GM18858 (cell line): ENCODE measurements around the gene PRKCA.
"Not testable (repeated sequence)": the region's sequence is repeated elsewhere in the genome, so short reads cannot be mapped to it uniquely, and the experiment has no call there.

Experiments
- ATAC-seq: cut with Tn5 transposase; IDR thresholded peaks from one replicate; pipeline ENCODE4 v1.9.1; 2021; ENCODE audit not compliant: unreplicated experiment

PRKCA gene

DNA sequence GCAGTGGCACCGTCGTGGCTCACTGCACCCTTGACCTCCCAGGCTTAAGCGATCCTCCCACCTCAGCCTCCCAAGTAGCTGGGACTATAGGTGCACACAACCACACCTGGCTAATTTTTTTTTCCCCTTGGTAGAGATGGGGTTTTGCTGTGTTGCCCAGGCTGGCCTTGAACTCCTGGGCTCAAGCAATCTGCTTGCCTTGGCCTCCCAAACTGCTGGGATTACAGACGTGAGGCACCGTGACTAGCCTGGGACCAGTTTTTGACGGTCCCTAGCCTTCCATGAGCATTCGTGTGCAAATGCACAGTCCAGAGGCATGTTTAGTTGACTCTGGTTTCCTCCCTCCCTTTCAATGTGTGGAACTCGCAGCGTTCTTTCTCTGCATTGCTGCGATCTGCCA is 48.2 kb downstream of the PRKCA start:
- not testable (repeated sequence) for ATAC-seq

GRCh38 chr17:66351033-66351432 is 48.6 kb downstream of the PRKCA start:
- ATAC-seq: no peak

DNA sequence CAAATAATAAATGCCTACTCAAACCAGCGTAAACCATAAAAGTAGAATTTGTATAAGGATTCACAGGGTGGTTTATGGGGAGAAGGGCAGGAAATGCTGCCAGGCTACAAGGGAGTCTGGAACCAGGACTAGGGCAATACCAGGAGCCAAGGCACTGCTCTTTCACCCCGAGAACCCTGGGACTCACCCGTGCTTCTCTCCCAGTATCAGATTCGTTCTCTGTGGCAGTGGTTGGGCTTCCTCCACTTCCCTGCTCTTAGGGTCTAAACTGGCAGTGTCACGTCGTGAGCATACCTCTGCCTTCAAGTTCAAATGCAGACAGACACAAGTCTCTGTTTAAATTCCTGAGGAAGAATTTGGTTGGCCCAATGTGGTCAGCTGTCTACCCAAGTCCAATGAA is 49.3 kb downstream of the PRKCA start:
- no peak for ATAC-seq

- ATAC-seq: no peak
These were observed 51.6 kb downstream of the PRKCA start for GRCh38 chr17:66353937-66354401.

DNA sequence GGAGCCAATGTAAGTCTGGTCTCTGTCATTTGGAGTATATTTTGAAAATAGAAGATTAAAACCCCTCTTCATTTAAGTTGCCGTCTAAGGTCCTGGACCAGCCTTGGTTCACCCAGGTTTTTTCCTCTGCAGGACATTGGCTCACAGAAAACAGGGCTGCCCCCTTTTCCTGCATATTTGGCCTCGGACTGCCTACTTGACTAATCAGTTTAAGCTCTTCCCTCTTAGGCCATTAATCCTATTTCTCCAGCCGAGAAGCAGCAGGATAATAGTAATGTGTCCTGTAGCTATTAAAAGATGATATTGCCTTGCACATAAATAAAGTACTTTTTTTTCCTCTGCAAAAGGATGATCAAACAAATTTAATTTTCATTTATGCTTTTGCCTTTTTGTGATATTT is 52.1 kb downstream of the PRKCA start:
- no peak for ATAC-seq

DNA sequence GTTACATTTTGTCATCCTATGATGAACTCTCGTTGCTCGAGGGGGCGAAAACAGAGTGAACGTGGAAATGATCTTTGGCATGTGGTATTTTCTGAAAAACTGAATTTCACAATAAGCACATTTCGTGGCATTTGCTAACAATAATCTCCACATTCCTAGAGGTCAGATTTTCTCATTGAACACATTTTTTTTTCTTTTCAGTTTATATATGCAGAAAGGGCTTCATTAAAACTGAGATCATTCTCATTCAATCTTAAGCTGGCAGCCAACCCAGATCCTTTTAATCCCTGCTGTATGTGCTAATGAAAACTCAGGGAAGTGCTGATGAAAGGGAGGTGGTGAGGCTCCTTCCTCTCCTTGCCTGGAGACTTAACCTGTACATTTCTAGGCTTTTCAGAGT is 52.6 kb downstream of the PRKCA start:
- ATAC-seq: no peak

- no peak for ATAC-seq
These were observed 53.1 kb downstream of the PRKCA start for GRCh38 chr17:66355510-66355909.

DNA sequence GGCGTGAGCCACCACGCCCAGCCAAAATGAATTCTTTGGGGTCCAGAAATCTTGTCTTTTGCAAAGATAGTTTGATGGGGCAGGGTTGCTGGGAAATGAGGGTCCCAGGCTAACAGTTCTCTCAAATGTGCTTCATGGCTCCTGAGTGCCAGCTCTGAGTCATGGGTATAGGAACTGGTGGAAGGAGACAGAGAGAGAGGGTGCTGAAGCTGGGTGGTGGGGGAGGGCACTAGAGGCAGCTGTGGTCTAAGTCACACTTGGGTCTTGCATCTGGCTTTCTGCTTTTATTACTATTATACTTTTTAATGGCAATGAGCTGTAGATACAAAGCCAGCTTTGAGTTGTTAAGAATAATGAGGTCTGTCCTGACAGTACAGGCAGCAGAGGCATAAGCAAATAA is 54.6 kb downstream of the PRKCA start:
- no peak for ATAC-seq

DNA sequence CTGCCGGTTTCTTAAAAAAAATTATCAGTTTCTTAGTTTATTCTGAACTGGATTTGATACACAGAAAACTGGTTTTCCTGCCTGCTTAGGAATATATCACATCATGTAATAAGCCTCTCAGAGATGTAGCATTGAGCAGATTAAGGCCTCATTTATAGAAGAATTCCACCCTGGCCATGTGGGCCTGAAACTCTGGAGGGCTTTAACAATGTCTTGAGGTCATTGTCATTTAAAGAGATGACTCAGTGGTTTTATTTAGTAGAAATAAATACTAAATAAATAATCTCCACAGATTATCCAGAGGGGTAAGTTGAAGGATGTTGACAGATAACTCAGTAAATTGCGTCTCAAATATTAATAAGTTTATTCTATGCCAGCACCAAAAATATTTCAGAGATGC is 56.9 kb downstream of the PRKCA start:
- ATAC-seq: no peak

DNA sequence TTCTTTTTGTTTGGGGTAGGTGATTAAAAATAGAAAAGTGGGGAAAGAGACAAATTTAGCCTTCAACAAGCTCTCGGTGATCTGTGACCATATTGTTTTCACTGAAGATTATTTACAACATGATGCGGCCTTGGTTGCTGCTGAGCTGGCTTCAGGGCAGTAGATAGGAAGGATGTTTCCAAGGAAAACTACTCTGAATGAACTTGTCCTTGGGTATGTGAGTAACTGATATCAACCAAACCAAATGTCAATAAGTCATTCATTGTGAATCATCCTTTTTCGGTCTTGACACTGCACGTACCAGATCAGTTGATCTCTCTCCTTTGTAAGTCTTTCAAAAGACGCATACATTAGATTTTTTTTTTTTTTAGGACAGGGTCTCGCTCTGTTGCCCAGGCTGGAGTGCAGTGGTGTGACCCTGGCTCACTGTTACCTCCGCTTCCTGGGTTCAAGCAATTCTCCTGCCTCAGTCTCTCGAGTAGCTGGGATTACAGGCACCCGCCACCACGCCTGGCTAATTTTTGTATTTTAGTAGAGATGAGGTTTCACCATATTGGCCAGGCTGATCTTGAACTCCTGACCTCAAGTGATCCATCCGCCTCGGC is 58.6 kb downstream of the PRKCA start:
- ATAC-seq: not testable (repeated sequence)

DNA sequence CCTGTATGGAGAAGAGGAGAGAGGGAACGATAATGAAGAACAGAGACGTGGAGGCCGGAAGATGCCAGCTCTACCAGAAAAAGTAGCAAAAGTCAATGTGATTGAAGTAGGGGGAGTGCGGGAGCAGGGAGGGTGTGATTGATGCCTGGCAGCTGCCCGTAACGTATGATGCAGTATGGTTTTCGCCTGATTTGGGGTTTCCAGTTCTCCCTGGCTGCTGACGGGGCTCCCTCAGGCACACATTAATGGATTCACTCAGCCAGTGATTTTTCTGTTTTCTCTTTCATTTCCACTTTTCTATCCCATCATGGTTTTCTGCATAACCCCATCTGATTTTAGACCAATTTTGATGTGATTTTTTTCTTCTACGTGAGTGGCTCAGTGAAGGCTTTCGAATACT is 62.1 kb downstream of the PRKCA start:
- ATAC-seq: no peak

DNA sequence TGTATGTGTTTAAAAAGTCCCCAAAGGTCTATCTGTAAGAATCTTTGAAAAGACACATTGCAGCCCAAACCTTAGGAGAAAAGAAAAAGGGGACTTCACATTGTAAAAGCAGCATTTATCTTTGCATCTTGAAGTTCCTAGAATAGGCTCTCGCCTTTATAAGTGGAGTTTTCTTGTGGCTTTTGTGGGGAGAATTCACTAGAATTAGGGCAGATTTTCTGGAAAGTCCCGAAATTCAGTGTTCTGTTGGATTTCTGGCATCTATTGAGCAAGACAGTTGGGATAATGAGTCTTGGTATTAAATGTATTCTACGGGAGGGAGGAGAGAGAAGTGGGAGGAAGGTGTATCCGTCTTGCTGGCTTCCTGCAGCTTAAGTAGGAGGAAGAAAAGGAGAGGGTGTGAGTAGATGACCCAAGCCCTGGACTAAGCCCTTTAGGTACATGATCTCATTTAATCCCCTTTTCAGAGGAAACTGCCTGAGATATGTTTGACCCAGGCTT is 62.6 kb downstream of the PRKCA start:
- no peak for ATAC-seq

GRCh38 chr17:66365903-66366302 is 63.5 kb downstream of the PRKCA start:
- ATAC-seq: no peak

GRCh38 chr17:66367107-66367506 is 64.7 kb downstream of the PRKCA start:
- ATAC-seq: no peak

DNA sequence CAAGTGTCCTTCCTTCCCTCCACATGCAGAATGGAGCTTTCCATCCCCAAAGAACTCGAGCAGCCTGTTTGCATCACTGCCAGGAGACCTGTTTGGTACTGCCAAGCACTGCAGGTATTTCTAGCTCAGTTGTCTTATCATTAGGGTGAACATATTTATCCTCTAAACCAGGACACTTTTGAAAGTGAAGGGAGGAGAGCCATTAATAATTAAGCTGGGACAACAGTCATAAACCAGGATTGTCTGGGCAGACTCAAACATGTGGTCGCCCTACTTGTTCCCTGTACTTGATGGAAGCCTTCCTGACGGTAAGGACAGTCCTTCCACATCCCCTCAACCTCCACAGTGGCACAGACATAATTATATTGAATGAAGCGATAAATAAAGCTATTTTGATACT is 67.4 kb downstream of the PRKCA start:
- no peak for ATAC-seq

- no peak for ATAC-seq
These were observed 69.1 kb downstream of the PRKCA start for GRCh38 chr17:66371561-66371960.

DNA sequence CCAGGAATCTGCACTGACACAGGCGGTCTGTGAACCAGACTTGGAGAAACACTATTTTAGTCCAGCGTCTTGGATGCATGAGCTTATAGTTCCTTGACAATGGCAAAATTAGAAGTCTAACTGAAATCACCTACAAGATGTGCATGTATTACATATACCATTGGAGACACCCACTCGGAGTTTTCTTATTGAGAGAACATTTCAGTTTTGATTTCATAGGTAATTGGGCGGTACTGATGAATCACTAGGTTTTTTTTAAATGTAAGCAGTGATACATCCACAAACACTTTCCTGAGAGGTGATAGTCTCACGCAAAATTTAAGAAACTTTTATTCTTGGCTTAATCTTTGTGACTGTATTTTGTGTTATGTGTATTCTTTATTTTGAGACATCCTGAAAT is 69.8 kb downstream of the PRKCA start:
- no peak for ATAC-seq

DNA sequence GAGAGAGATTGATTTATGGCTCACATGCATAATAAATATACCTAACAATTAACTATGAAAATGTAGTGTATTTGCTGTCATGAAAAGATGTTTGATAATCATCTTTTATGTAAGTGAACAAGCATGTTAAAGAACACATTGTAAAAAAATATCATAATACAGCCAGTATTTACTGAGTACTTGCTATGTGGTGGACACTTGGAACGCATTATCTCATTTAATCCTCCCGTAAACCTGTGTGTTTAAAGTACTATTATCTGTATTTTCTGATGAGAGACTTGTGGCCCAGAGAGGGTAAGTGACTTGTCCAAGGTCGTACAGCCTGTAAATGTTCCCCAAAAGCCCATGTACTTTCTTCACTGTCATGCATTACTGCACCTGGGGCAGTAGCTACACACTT is 70.7 kb downstream of the PRKCA start:
- no peak for ATAC-seq

GRCh38 chr17:66373944-66374817 is 71.8 kb downstream of the PRKCA start:
- no peak for ATAC-seq

GRCh38 chr17:66375121-66375520 is 72.7 kb downstream of the PRKCA start:
- ATAC-seq: no peak

DNA sequence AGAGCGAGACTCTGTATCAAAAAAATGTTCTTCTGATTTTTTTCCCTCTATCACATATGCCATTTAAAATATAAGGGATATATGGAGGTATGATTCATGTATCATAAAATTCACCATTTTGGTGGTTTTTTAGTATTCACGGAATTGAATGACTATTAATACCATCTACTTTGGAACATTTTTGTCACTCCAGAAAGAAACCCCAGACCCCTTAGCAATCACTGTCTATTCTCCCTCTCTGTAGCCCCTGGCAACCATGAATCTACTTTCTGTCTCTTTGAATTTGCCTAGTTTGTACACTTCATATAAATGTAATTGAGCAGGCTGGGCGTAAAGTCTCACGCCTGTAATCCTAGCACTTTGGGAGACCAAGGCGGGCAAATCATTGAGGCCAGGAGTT is 75.9 kb downstream of the PRKCA start:
- ATAC-seq: no peak

GRCh38 chr17:66379544-66379943 is 77.1 kb downstream of the PRKCA start:
- no peak for ATAC-seq
